Stromal cell of bone marrow (primary cell): ENCODE data around the gene DDX24.

Experiments used
- DNase-seq: peaks from one replicate; pipeline ENCODE4 v3.0.0-alpha.2; 2012; ENCODE audit warnings: low read depth

Gene DDX24

DNA sequence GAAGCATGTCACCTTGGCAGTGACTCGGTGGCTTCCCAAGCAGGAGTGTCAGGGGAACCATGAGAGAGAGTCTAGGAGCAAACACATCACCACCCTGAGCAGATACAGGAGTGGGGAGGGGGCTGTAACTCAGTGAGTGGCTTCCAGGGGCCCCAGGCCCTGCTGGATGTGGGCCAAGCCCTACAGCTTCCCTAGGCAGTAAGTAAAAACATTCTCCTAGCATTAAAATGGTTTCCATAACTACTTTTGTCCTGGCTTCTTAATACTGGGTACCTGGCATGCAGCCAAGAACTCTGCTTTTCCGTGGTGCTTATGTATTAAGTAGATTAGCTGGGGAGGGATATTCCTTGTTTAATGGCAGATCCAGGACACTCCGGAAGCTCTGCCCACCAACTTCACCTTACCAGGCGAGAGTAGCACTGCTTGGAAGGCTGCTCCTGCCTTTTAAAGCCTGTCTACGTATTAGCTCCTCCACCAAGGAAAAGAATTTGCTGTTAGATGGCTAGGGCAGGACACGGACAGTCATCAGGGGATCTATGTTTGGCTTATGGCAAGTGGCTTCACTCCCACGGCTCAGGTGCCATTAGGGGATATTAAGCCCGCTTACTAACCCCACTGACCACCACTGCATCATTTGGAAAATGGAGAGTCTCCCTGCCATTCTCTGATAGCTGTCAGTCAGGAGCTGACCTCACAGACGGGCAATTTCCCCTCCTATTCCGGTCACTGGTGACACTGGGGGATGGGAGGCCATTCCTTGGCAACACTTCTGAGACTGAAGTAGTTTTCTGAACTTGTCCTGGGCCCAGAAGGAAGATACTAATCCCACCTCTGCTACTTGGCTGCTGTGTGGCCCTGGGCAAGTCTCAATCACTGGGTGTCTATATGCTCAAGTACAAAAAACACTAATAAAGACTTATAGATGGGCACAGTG lies 32.0 kb downstream of the DDX24 start:
- no peak for DNase-seq

DNA sequence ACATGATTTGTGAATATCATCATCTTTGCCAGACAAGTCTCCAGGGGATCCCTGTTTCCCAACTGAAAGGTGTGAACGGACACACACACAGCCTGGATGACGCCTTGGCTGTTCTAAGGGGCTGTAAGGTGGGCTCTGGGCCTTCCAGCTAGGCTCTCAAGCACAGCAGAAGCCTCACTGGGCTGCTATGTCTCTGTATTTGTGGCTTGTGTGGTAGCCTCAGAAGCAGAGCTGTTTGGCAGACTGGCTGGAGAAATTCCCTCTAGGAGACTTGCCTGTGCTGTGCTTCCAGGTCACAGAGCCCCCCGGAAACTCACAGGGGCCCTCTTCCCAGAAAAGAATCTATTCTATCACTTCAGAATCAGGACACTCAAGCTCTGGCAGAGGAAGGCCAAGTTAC lies 33.4 kb downstream of the DDX24 start:
- no peak for DNase-seq

- DNase-seq = no peak
These were observed 34.2 kb downstream of the DDX24 start for GRCh38 chr14:94046696-94047250.

DNA sequence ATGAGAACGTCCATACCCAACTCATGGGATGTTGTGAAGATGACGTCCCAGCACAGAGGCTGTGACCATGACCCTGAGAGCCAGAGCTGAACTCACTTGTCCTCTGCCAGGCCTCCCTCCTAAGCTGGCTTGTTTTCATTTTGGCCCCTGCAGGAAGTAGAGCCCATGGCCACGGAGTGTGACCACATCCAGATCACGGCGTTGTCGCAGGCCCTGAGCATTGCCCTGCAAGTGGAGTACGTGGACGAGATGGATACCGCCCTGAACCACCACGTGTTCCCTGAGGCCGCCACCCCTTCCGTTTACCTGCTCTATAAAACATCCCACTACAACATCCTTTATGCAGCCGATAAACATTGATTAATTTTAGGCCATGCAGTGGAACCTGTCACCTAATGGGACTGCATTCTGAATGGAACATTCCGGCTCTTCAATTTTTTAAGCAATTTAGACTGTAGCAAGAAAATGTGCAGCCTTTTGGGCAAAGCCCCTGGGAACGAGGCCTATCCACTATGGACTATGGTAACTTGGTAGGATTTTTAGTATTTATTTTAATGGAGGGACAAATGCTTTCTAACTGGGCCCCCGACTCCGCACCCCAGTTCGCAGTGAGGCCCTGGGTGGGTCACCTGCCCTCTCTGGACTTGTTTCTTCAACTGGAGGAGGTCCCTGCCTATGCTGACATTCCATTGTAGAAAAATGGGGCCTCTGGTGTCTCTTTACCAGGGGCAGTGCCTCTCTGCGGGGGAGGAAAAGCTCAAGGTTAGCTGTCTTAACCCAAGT lies 35.2 kb downstream of the DDX24 start:
- DNase-seq = no peak

- no peak for DNase-seq
These were observed 35.9 kb downstream of the DDX24 start for GRCh38 chr14:94045101-94045500.

DNA sequence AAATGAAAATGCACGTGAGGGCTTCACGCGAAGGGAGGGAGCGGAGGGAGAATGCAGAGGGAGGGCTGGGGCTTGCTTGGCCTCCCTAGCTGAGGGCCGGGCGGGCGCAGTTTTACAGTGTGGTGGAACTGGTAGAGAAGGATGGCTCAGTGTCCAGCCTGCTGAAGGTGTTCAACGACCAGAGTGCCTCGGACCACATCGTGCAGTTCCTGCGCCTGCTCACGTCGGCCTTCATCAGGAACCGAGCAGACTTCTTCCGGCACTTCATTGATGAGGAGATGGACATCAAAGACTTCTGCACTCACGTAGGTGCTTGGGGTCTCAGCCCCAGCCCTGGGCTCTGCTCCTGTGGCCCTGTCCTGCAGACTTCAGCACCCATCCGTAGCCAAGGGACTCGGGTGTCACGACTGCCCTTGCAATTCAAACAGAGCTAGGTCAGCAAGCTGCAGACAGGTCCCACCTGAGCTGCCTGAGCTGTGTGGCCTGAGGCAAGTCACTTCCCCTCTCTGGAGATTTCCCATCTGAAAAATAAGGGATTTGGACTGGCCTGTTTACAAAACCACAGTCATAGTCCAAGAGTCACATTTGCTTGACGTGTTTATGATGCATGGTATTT lies 36.4 kb downstream of the DDX24 start:
- DNase-seq = no peak

- no peak for DNase-seq
These were observed 37.1 kb downstream of the DDX24 start for GRCh38 chr14:94043756-94044475.

GRCh38 chr14:94043111-94043755 lies 37.8 kb downstream of the DDX24 start:
- DNase-seq = peak; percentile 40

DNA sequence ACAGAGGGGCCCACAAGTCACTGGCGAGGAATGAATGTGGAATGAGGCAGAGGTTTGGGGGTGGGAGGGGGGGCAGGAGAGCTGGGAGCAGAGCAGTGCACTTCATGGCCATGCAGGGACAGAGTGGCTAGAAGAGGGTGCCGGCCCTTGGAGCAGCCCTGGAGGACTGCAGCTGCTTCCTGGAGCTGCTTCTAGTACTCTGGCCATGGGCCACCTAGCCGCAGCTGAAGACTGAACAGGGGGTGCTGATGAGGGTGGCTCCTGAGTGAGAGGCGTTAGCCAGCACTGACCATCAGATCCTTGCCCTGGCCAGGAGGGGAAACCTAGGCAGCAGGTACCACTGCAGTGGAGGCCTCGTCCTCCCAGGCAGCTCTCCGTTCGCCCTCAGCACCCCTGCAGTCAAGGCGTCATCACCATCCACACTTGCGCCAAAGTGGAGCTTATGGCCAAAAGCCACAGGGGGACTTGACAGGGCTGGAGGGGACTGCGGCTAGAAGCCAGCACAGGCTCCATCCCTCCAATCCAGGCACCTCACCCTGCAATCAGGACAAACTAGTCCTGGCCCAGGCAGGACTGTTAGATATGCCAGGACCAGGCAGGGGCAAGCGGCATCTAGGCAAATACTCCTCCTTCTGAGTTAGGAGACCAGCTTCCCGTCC lies 38.4 kb downstream of the DDX24 start:
- DNase-seq = no peak

GRCh38 chr14:94041551-94042346 lies 39.3 kb downstream of the DDX24 start:
- DNase-seq = peak; percentile 58

GRCh38 chr14:94040796-94041195 lies 40.2 kb downstream of the DDX24 start:
- no peak for DNase-seq

DNA sequence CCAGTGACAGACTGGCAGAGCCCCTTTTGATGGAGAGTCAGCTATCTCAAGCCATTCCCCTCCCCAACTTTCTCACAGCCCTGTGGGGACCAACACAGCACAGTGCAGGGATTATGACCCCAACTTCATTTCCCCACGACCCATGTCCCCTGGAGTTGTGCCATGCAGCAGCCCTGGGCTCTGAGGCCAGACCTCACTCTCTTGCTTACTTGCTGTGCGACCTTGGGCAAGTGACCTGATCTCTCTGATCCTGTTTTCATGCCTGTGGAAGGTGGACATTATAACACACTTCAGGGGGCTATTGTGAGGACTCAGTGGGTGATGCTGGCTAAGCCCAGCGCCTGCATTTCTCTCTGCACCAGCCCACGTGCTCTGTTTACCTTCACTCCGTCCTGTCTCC lies 40.8 kb downstream of the DDX24 start:
- DNase-seq = no peak

DNA sequence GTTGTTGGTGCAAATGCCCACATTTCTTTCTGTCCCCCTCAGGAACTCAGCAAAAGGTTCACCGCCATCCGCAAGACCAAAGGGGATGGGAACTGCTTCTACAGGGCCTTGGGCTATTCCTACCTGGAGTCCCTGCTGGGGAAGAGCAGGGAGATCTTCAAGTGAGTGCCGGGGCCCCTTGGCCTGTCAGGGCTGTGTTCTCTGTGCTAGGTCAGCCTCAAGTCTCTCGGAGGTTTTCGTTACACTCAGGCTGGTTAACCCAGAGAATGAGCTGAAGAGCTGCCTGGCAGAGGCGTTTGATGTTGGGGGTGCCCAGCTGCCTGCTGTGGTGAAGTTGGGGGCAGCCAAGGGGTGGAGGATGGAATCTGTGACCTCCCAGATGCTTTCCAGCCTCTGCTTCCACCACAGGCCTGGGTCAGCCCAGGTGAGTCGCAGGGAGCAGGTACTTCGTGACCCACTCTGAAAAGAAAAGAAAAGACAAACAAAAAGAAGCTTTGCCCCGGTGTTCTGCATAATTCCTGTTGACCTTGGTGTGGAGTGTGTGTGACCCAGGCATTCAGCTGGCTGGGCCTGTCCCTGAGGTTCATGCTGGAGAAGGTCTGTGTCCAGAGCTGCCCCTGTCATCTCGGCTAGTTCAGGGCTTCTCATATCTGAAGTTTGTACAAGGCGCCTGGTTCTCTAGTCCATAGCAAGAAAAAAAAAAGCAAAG lies 41.9 kb downstream of the DDX24 start:
- no peak for DNase-seq

GRCh38 chr14:94038510-94038909 lies 42.5 kb downstream of the DDX24 start:
- no peak for DNase-seq

DNA sequence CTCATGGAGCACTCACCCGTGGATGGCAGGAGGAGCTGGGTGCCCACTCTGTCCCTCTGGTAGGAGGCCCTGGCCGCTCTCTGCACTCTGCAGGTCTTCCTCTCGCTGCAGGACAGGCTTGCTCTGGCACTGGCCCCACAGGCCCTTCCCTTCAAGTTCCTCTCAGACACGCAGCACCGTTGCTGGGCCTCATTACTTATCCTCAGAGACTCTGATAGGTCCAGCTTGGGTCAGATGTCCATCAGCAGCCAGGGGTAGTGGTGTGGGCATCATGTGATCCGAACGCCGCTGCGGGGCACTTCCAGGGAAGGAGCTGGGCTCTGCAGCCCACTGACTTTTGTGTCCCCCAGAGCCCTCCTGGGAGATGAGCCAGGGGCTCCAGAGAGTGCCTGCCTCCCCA lies 43.0 kb downstream of the DDX24 start:
- DNase-seq = no peak

- DNase-seq = peak; percentile 47
These were observed 44.5 kb downstream of the DDX24 start for GRCh38 chr14:94036313-94037167.

- no peak for DNase-seq
These were observed 46.1 kb downstream of the DDX24 start for GRCh38 chr14:94034886-94035285.

GRCh38 chr14:94031883-94032279 lies 49.1 kb downstream of the DDX24 start:
- no peak for DNase-seq
